H1 (cell line): ENCODE measurements around the gene CCDC148. TPM values are rescaled to one million over a fixed set of nuclear protein-coding genes. Genes with fewer than 3 reads are reported as not detected.

Experiments
- CTCF ChIA-PET: fragments of 300-600 bp; sonication (Branson Sonifier 250); formaldehyde crosslinking; loops from one replicate; lab custom pipeline; 2021; ENCODE audit not compliant: partially characterized antibody; lab: Charles Lee
- POLR2A ChIA-PET: fragments of 300-600 bp; sonication (Branson Sonifier 250); formaldehyde crosslinking; loops from one replicate; lab custom pipeline; 2021; ENCODE audit warnings: inconsistent platforms; ENCODE audit not compliant: partially characterized antibody; lab: Charles Lee
- DNase-seq, 2 experiments: peaks; one replicate each; pipeline versions ENCODE4 v3.0.0 to v3.0.0-alpha.2; 2010 to 2022; ENCODE audit warnings: low spot score in 2 of 2, low read depth in 1 of 2, mixed read lengths in 1 of 2
- FAIRE-seq: peaks from 2 replicates; lab custom pipeline; 2011; peaks lifted over from hg19 to GRCh38; lab: Jason Lieb, UNC
- H2AFZ ChIP-seq: 2 replicates; pipeline ENCODE4 v1.8.1; 2012; ENCODE audit warnings: low read length, inconsistent platforms
- H2AK5ac ChIP-seq: 2 replicates; pipeline ENCODE4 v1.6.1; 2013; ENCODE audit warnings: low read depth, low read length
- H2BK120ac ChIP-seq: replicated peaks from 2 replicates; pipeline ENCODE3; 2013; ENCODE audit warnings: low read depth, low read length, inconsistent platforms
- H2BK12ac ChIP-seq: 2 replicates; pipeline ENCODE4 v1.6.1; 2013; ENCODE audit warnings: low read depth, low read length
- H2BK15ac ChIP-seq: 2 replicates; pipeline ENCODE4 v1.6.1; 2013; ENCODE audit warnings: low read length
- H2BK20ac ChIP-seq: 2 replicates; pipeline ENCODE4 v1.6.1; 2013; ENCODE audit warnings: low read length
- H2BK5ac ChIP-seq: 2 replicates; pipeline ENCODE4 v1.6.1; 2013; ENCODE audit warnings: low read depth, low read length
- H3K14ac ChIP-seq: 2 replicates; pipeline ENCODE4 v1.6.1; 2013; ENCODE audit warnings: inconsistent platforms; ENCODE audit not compliant: insufficient read length
- H3K18ac ChIP-seq: 2 replicates; pipeline ENCODE4 v1.6.1; 2013; ENCODE audit warnings: low read length; ENCODE audit errors: extremely low read depth
- H3K23ac ChIP-seq: 2 replicates; pipeline ENCODE4 v1.6.1; 2013; ENCODE audit warnings: inconsistent platforms; ENCODE audit not compliant: insufficient read length
- H3K23me2 ChIP-seq: 2 replicates; pipeline ENCODE4 v1.6.1; 2013; ENCODE audit warnings: low read depth, low read length
- H3K27ac ChIP-seq: 2 replicates; pipeline ENCODE4 v1.6.1; 2011; ENCODE audit warnings: low read depth, low read length, inconsistent platforms
- H3K27me3 ChIP-seq, 4 experiments: replicated peaks in 1 of 4; 1 replicate in 1 of 4; 2 replicates in 3 of 4; pipeline versions ENCODE4 v1.6.1 to v1.8.1; 2011 to 2013; ENCODE audit warnings: low read length in 3 of 4, mild to moderate bottlenecking in 3 of 4, inconsistent platforms in 2 of 4, mixed read lengths in 2 of 4, moderate library complexity in 1 of 4; ENCODE audit not compliant: control insufficient read depth in 3 of 4, insufficient read depth in 3 of 4; ENCODE audit errors: extremely low read depth in 1 of 4
- H3K36me3 ChIP-seq, 4 experiments: 2 replicates each; pipeline versions ENCODE4 v1.6.1 to v1.8.1; 2011 to 2013; ENCODE audit warnings: mild to moderate bottlenecking in 4 of 4, low read length in 3 of 4, moderate library complexity in 2 of 4, control low read depth in 1 of 4, inconsistent platforms in 1 of 4; ENCODE audit not compliant: insufficient read depth in 4 of 4, control insufficient read depth in 2 of 4
- H3K4ac ChIP-seq: replicated peaks from 2 replicates; pipeline ENCODE3; 2013; ENCODE audit warnings: low read length, low read depth, mixed read lengths, inconsistent platforms; ENCODE audit not compliant: insufficient read length
- H3K4me1 ChIP-seq, 4 experiments: replicated peaks in 1 of 4; 1 replicate in 1 of 4; 2 replicates in 3 of 4; pipeline versions ENCODE4 v1.6.1 to v1.8.1; 2011 to 2013; ENCODE audit warnings: low read length in 3 of 4, inconsistent platforms in 2 of 4, mixed read lengths in 1 of 4; ENCODE audit not compliant: insufficient read depth in 4 of 4, control insufficient read depth in 3 of 4
- H3K4me2 ChIP-seq, 2 experiments: 2 replicates each; pipeline versions ENCODE4 v1.6.1 to v1.8.1; 2011 to 2013; ENCODE audit warnings: low read depth in 2 of 2, low read length in 2 of 2, control low read depth in 1 of 2, inconsistent platforms in 1 of 2, mild to moderate bottlenecking in 1 of 2; ENCODE audit not compliant: insufficient read depth in 1 of 2
- H3K4me3 ChIP-seq, 4 experiments: fragments of 200-600, 300-600 bp in 1 of 4; sonication (generic), shearing (Covaris generic), sonication (Bioruptor Twin) in 1 of 4; 2 replicates each; pipeline versions ENCODE4 v1.5.1 to v1.8.1; 2011 to 2016; ENCODE audit warnings: low read length in 4 of 4, low read depth in 3 of 4, control low read depth in 2 of 4, inconsistent platforms in 2 of 4, mild to moderate bottlenecking in 2 of 4, mixed read lengths in 1 of 4, moderate library complexity in 1 of 4; ENCODE audit not compliant: insufficient read depth in 2 of 4; ENCODE audit errors: extremely low read depth in 1 of 4
- H3K56ac ChIP-seq: replicated peaks from 2 replicates; pipeline ENCODE3; 2013; ENCODE audit warnings: low read depth, mild to moderate bottlenecking, mixed read lengths, low read length, inconsistent platforms; ENCODE audit not compliant: insufficient read length
- H3K79me1 ChIP-seq: 2 replicates; pipeline ENCODE4 v1.6.1; 2013; ENCODE audit warnings: low read depth, low read length, control low read depth
- H3K79me2 ChIP-seq, 2 experiments: 2 replicates each; pipeline versions ENCODE4 v1.6.1 to v1.8.1; 2012 to 2013; ENCODE audit warnings: low read length in 2 of 2, mild to moderate bottlenecking in 2 of 2, inconsistent platforms in 1 of 2; ENCODE audit not compliant: insufficient read depth in 2 of 2, control insufficient read depth in 1 of 2
- H3K9ac ChIP-seq, 4 experiments: replicated peaks in 1 of 4; 1 replicate in 1 of 4; 2 replicates in 3 of 4; pipeline versions ENCODE4 v1.6.1 to v1.8.1; 2011 to 2013; ENCODE audit warnings: low read depth in 3 of 4, low read length in 3 of 4, control low read depth in 2 of 4, mild to moderate bottlenecking in 2 of 4, moderate library complexity in 2 of 4, inconsistent platforms in 1 of 4; ENCODE audit errors: extremely low read depth in 1 of 4
- H3K9me3 ChIP-seq, 2 experiments: 2 replicates each; pipeline versions ENCODE4 v1.6.1 to v1.8.1; 2012 to 2013; ENCODE audit warnings: mild to moderate bottlenecking in 2 of 2, moderate library complexity in 2 of 2, control low read depth in 1 of 2, inconsistent platforms in 1 of 2, low read depth in 1 of 2, low read length in 1 of 2, mixed read lengths in 1 of 2; ENCODE audit not compliant: insufficient read depth in 2 of 2
- H4K20me1 ChIP-seq, 2 experiments: replicated peaks in 1 of 2; 2 replicates each; pipeline versions ENCODE3 to v1.8.1; 2011 to 2013; ENCODE audit warnings: inconsistent platforms in 2 of 2, low read length in 2 of 2, mild to moderate bottlenecking in 1 of 2; ENCODE audit not compliant: insufficient read depth in 2 of 2, control insufficient read depth in 1 of 2
- H4K5ac ChIP-seq: 2 replicates; pipeline ENCODE4 v1.6.1; 2013; ENCODE audit warnings: low read length, low read depth, mixed read lengths, inconsistent platforms; ENCODE audit not compliant: insufficient read length
- H4K8ac ChIP-seq: 2 replicates; pipeline ENCODE4 v1.8.0; 2013; ENCODE audit warnings: mild to moderate bottlenecking, moderate library complexity, low read length, inconsistent platforms; ENCODE audit not compliant: insufficient read depth; ENCODE audit errors: extremely low read depth
- H4K91ac ChIP-seq: replicated peaks from 2 replicates; pipeline ENCODE3; 2013; ENCODE audit warnings: low read length, mixed read lengths, inconsistent platforms; ENCODE audit not compliant: insufficient read length
- MAFK ChIP-seq: IDR thresholded peaks from 2 replicates; pipeline ENCODE4 v1.6.1; 2012; ENCODE audit warnings: low read depth, mild to moderate bottlenecking, improper control_type of control experiment, low read length
- NANOG ChIP-seq: IDR thresholded peaks from 2 replicates; pipeline ENCODE4 v1.6.1; 2011; ENCODE audit warnings: low read length, low read depth, mild to moderate bottlenecking, inconsistent platforms; ENCODE audit not compliant: insufficient read depth, poor library complexity, severe bottlenecking
- SIX5 ChIP-seq: IDR thresholded peaks from 2 replicates; pipeline ENCODE4 v1.6.1; 2011; ENCODE audit warnings: mild to moderate bottlenecking, low read depth, low read length
- TAF7 ChIP-seq: optimal IDR thresholded peaks from 2 replicates; pipeline ENCODE3; 2011; ENCODE audit warnings: low read depth, mild to moderate bottlenecking, inconsistent platforms, low read length, moderate library complexity, borderline replicate concordance
- ZNF274 ChIP-seq: IDR thresholded peaks from 2 replicates; pipeline ENCODE4 v1.7.0; 2012; ENCODE audit warnings: low read length, borderline replicate concordance; ENCODE audit errors: extremely low read depth
- WGBS, 2 experiments: shearing (Covaris generic) in 1 of 2; methylation state at CpG; one replicate each; pipeline versions ENCODE4 v1.1.6 to v1.1.7; 2013 to 2015; ENCODE audit warnings: low lambda C conversion rate in 2 of 2, mixed read lengths in 2 of 2, inconsistent platforms in 1 of 2, low coverage in 1 of 2, missing lambda C conversion rate in 1 of 2; ENCODE audit not compliant: insufficient replicate concordance in 2 of 2, insufficient coverage in 1 of 2, insufficient read length in 1 of 2; ENCODE audit errors: extremely low coverage in 1 of 2, missing lambda C conversion rate in 1 of 2; 5-methylcytosine and 5-hydroxymethylcytosine counted together
- polyA plus RNA-seq, 7 experiments: library from polyadenylated mRNA; depleted of rRNA in 3 of 7; stranded (reverse) in 5 of 7; unstranded in 2 of 7; fragments of >200 nt in 5 of 7; fragments of 200-250 nt in 2 of 7; gene quantifications; 1 replicate in 5 of 7; 2 replicates in 1 of 7; 4 replicates in 1 of 7; pipeline versions ENCODE4 v1.2.1 to v1.2.3, GENCODE V29; 2011 to 2013; ENCODE audit warnings: missing spikeins in 2 of 7, mixed read lengths in 2 of 7
- total RNA-seq: library from RNA; stranded (reverse); fragmentation: NEBNext Ultra II Directional; extraction: Animal tissue kit (Norgen Biotek cat#: 25700); gene quantifications from 2 replicates; pipeline ENCODE4 v1.2.1, GENCODE V29; 2021
- TF ChIP-seq, protein P1 (sequence below): IDR thresholded peaks from 2 replicates; pipeline ENCODE4 v1.6.1; 2012; ENCODE audit warnings: low read length, inconsistent platforms

The CCDC148 gene
- total and polyA plus RNA-seq, 2 of the 8 experiments (the other 6 are each of a cell fraction or from before 2014, with no cell fraction given) = 0.45 to 1.3 TPM

DNA sequence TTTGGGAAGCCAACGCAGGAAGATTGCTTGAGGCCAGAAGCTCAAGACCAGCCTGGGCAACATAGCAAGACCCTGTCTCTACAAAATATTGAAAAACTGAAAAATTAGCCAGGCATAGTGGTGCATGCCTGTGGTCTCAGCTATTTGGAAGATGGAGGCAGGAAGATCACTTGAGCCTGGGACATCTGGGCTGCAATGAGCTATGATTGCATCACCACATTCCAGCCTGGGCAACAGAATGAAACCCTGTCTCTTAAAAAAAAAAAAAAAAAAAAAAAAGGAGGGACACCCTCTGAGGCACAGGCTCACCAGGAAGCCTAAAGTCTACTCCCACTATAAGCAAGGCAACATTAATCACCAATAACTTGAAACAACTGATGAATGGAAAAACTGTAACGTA is 151.1 kb downstream of the CCDC148 start:
- Histone ChIP-seq H3K14ac (no peak overlapping the region), H4K5ac (no peak overlapping the region), H3K4ac (no peak overlapping the region), H4K20me1 (no peaks in the 10 kb centered on the region), H4K8ac (no peak overlapping the region), H2AK5ac (no peak overlapping the region), H3K36me3 (no peaks in the 10 kb centered on the region), H4K91ac (no peak overlapping the region), H2BK120ac (no peak overlapping the region), H2BK12ac (no peak overlapping the region), H2AFZ (no peak overlapping the region), H3K23me2 (no peaks in the 10 kb centered on the region), H3K4me3 (no peak overlapping the region), H3K4me2 (no peak overlapping the region), H3K9ac (no peak overlapping the region), H2BK20ac (no peak overlapping the region), H3K56ac (no peak overlapping the region), H3K79me1 (no peaks in the 10 kb centered on the region), H3K18ac (no peak overlapping the region), H3K9me3 (peaks cover 0 to 3% of the 10 kb centered on the region in 2 experiments; a peak in 1 of 4 replicates), H3K27ac (no peak overlapping the region), H3K23ac (no peak overlapping the region), H2BK5ac (no peak overlapping the region), H3K4me1 (no peaks in the 10 kb centered on the region), H3K27me3 (no peaks in the 10 kb centered on the region), H2BK15ac (no peak overlapping the region), H3K79me2 (no peaks in the 10 kb centered on the region)
- 97% methylated on average over 2 of the region's 2 CpGs; no CpG with 5 or more reads in 1 of the 2 experiments for WGBS, 2 experiments
- POLR2A ChIA-PET = no interaction called here
- TF ChIP-seq NANOG (no peak), ZNF274 (no peak), TAF7 (no peak), MAFK (no peak), SIX5 (no peak)
- TF ChIP-seq, protein P1, sequence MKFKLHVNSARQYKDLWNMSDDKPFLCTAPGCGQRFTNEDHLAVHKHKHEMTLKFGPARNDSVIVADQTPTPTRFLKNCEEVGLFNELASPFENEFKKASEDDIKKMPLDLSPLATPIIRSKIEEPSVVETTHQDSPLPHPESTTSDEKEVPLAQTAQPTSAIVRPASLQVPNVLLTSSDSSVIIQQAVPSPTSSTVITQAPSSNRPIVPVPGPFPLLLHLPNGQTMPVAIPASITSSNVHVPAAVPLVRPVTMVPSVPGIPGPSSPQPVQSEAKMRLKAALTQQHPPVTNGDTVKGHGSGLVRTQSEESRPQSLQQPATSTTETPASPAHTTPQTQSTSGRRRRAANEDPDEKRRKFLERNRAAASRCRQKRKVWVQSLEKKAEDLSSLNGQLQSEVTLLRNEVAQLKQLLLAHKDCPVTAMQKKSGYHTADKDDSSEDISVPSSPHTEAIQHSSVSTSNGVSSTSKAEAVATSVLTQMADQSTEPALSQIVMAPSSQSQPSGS = no peak
- CTCF ChIA-PET = no interaction called here
- FAIRE-seq (no peak), DNase-seq (no peak)
